DND-41 (cell line): ENCODE data around the gene IRF2BP1.
"Not testable (repeated sequence)": the region's sequence is repeated elsewhere in the genome, so short reads cannot be mapped to it uniquely, and the experiment has no call there.

Experiments
- ATAC-seq: fragments of 200-7000 bp; cut with Tn5 transposase; 3 replicates; pipeline ENCODE4 v1.9.1; 2021; ENCODE audit warnings: low read depth; ENCODE audit not compliant: insufficient read depth
- DNase-seq: peaks from one replicate; pipeline ENCODE4 v3.0.0-alpha.2; 2020
- H2AFZ ChIP-seq: 2 replicates; pipeline ENCODE4 v1.6.0; 2012; ENCODE audit warnings: low read depth, low read length
- H3K27ac ChIP-seq: 2 replicates; pipeline ENCODE4 v1.5.1; 2012; ENCODE audit warnings: low read length, inconsistent platforms
- H3K27me3 ChIP-seq: fragments of 200-600 bp; sonication (generic); 2 replicates; pipeline ENCODE4 v1.6.0; 2012; ENCODE audit warnings: low read length, mild to moderate bottlenecking, inconsistent platforms; ENCODE audit not compliant: insufficient read depth, poor library complexity
- H3K36me3 ChIP-seq: 2 replicates; pipeline ENCODE4 v1.5.1; 2012; ENCODE audit warnings: low read length, inconsistent platforms; ENCODE audit not compliant: insufficient read depth
- H3K4me1 ChIP-seq: 2 replicates; pipeline ENCODE4 v1.5.1; 2012; ENCODE audit warnings: mild to moderate bottlenecking, low read length; ENCODE audit not compliant: insufficient read depth
- H3K4me2 ChIP-seq: 2 replicates; pipeline ENCODE4 v1.6.0; 2012; ENCODE audit warnings: mild to moderate bottlenecking, moderate library complexity, low read length, inconsistent platforms; ENCODE audit not compliant: insufficient read depth
- H3K4me3 ChIP-seq, 2 experiments: fragments of 200-600 bp in 1 of 2; shearing (Covaris generic) in 1 of 2; 2 replicates each; pipeline ENCODE4 v1.5.1; 2012 to 2016; ENCODE audit warnings: inconsistent platforms in 2 of 2, low read length in 2 of 2, mild to moderate bottlenecking in 2 of 2, low read depth in 1 of 2, moderate library complexity in 1 of 2
- H3K79me2 ChIP-seq: 2 replicates; pipeline ENCODE4 v1.6.0; 2012; ENCODE audit warnings: low read length, inconsistent platforms; ENCODE audit not compliant: insufficient read depth
- H3K9ac ChIP-seq: 2 replicates; pipeline ENCODE4 v1.6.0; 2012; ENCODE audit warnings: low read depth, mild to moderate bottlenecking, inconsistent platforms, low read length, moderate library complexity
- H3K9me3 ChIP-seq: 2 replicates; pipeline ENCODE4 v1.5.1; 2012; ENCODE audit warnings: low read length, moderate library complexity, mild to moderate bottlenecking, inconsistent platforms; ENCODE audit not compliant: insufficient read depth, severe bottlenecking
- H4K20me1 ChIP-seq: 2 replicates; pipeline ENCODE4 v1.6.0; 2012; ENCODE audit warnings: low read length; ENCODE audit not compliant: insufficient read depth
- EZH2 ChIP-seq: IDR thresholded peaks from 3 replicates; pipeline ENCODE4 v1.6.1; 2012; ENCODE audit warnings: borderline replicate concordance, low read depth, mild to moderate bottlenecking, moderate library complexity, low read length, inconsistent platforms; ENCODE audit not compliant: severe bottlenecking
- TF ChIP-seq, protein P1 (sequence below): IDR thresholded peaks from 2 replicates; pipeline ENCODE4 v1.5.1; 2012; ENCODE audit warnings: borderline replicate concordance, low read length, moderate library complexity, mild to moderate bottlenecking; ENCODE audit not compliant: poor library complexity, severe bottlenecking; ENCODE audit errors: extremely low read depth

The IRF2BP1 gene

DNA sequence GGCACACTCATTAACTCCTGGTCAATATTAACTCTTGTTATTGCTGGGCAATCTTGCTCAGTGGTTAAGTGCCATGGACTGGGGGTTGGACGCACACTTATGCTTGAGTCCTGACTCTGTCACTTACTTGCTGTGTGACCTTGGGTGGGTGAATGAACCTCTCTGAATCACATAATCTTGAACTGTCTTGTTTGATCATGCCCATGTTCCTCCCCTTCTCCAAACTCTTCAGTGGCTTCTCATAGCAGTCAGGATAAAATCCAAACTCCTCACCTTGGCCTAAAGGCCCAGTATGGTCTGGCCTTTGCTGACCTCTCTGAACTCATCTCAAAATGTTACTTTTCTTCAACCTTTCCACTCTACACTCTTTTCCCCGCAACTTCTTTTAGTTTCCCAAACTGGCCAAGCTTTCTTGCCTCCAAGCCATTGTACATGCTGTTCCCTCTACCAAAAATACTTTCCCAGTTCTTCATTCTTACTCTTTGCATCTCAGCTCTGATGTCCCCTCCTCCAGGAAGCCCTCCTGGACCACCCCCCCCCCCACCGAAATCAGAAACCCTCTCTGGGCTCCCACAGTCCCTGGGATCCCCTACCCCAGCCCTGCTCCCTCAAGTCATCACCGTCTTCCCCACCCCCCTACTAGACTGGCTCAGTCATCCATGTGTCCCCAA lies 14.1 kb upstream of the IRF2BP1 start:
- H3K4me1 ChIP-seq: peaks cover 27% of the 10 kb centered on the region
- H3K79me2 ChIP-seq: peaks cover 28% of the 10 kb centered on the region
- TF ChIP-seq, protein P1, sequence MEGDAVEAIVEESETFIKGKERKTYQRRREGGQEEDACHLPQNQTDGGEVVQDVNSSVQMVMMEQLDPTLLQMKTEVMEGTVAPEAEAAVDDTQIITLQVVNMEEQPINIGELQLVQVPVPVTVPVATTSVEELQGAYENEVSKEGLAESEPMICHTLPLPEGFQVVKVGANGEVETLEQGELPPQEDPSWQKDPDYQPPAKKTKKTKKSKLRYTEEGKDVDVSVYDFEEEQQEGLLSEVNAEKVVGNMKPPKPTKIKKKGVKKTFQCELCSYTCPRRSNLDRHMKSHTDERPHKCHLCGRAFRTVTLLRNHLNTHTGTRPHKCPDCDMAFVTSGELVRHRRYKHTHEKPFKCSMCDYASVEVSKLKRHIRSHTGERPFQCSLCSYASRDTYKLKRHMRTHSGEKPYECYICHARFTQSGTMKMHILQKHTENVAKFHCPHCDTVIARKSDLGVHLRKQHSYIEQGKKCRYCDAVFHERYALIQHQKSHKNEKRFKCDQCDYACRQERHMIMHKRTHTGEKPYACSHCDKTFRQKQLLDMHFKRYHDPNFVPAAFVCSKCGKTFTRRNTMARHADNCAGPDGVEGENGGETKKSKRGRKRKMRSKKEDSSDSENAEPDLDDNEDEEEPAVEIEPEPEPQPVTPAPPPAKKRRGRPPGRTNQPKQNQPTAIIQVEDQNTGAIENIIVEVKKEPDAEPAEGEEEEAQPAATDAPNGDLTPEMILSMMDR: no peak
- TF ChIP-seq EZH2: no peak
- no peaks in the 10 kb centered on the region for H3K27me3 ChIP-seq
- H3K36me3 ChIP-seq: peaks cover 49% of the 10 kb centered on the region
- H2AFZ ChIP-seq: no peak overlapping the region
- H4K20me1 ChIP-seq: peaks cover 4% of the 10 kb centered on the region; the same call in 1 of the 2 replicates
- ATAC-seq (no peak), DNase-seq (no peak)
- H3K9ac ChIP-seq: no peak overlapping the region
- no peak overlapping the region for H3K4me3 ChIP-seq
- no peaks in the 10 kb centered on the region for H3K9me3 ChIP-seq
- H3K27ac ChIP-seq: no peak overlapping the region
- H3K4me2 ChIP-seq: peak overlapping the region; percentile 68; the same call in 1 of the 2 replicates

DNA sequence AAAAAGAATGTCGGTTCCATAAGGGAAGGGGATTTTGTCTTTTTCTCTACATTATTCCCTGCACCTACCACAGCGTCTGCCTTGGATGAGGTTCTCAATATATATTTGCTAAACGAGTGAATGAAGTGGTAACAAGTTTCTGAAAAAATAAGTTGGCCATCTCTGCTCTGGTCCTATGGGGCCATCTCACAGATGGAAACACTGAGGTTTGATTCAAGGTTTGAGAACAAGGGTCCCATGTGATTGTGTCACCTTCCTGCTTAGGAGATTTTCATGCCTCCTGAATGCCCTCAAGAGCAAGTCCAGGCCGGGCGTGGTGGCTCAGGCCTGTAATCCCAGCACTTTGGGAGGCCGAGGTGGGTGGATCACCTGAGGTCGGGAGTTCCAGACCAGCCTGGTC lies 13.3 kb upstream of the IRF2BP1 start:
- ATAC-seq (no peak), DNase-seq (no peak)
- Histone ChIP-seq H3K79me2 (peaks cover 28% of the 10 kb centered on the region), H3K4me3 (no peak overlapping the region), H3K27ac (no peak overlapping the region), H3K9ac (no peak overlapping the region), H3K27me3 (no peaks in the 10 kb centered on the region), H3K36me3 (peaks cover 51% of the 10 kb centered on the region), H2AFZ (no peak overlapping the region), H3K9me3 (no peaks in the 10 kb centered on the region), H3K4me2 (no peak overlapping the region), H4K20me1 (peaks cover 4% of the 10 kb centered on the region; the same call in 1 of the 2 replicates), H3K4me1 (peaks cover 27% of the 10 kb centered on the region)
- TF ChIP-seq EZH2: no peak
- TF ChIP-seq, protein P1: no peak

GRCh38 chr19:45897261-45897812 lies 11.4 kb upstream of the IRF2BP1 start:
- no peak for ATAC-seq
- no peaks in the 10 kb centered on the region for H3K27me3 ChIP-seq
- no peak for TF ChIP-seq EZH2
- TF ChIP-seq, protein P1: no peak
- H3K4me3 ChIP-seq: no peak overlapping the region
- peaks cover 16% of the 10 kb centered on the region for H3K4me1 ChIP-seq
- DNase-seq: no peak
- H3K9ac ChIP-seq: no peak overlapping the region
- H2AFZ ChIP-seq: no peak overlapping the region
- no peaks in the 10 kb centered on the region for H3K9me3 ChIP-seq
- peaks cover 4% of the 10 kb centered on the region; the same call in 1 of the 2 replicates for H4K20me1 ChIP-seq
- no peak overlapping the region for H3K27ac ChIP-seq
- H3K4me2 ChIP-seq: no peak overlapping the region
- peaks cover 51% of the 10 kb centered on the region for H3K36me3 ChIP-seq
- peaks cover 27% of the 10 kb centered on the region for H3K79me2 ChIP-seq

DNA sequence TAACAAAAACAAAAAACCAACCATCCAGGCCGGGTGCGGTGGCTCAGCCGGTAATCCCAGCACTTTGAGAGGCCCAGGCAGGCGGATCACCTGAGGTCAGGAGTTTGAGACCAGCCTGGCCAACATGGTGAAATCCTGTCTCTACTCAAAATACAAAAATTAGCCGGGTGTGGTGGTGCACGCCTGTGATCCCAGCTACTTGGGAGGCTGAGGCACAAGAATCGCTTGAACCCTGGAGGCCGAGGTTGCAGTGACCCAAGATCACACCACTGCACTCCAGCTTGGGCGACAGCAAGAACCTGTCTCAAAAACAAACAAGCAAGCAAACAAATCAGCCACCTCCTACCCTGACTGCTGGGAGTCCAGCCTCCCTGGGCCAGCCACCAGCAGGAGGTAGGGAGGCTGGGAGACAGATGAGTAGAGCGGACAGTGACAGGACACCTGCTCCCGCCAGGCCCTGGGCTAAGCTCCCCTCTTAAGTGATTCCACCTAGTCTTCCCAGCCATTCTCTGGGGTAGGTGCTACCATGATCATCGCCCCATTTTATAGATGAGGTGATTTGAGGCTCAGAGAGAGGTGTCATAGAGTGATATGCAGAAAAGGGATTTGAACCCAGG lies 10.2 kb upstream of the IRF2BP1 start:
- not testable (repeated sequence) for H4K20me1 ChIP-seq, H3K27me3 ChIP-seq, H3K4me3 ChIP-seq, H3K4me2 ChIP-seq, H3K27ac ChIP-seq, H3K9ac ChIP-seq, ATAC-seq, H3K9me3 ChIP-seq, DNase-seq, H2AFZ ChIP-seq
- peaks cover 10% of the 10 kb centered on the region for H3K4me1 ChIP-seq
- peaks cover 16% of the 10 kb centered on the region for H3K79me2 ChIP-seq
- H3K36me3 ChIP-seq: peaks cover 49% of the 10 kb centered on the region
